H7 (cell line): Measurements from ENCODE around the gene SF3B4. TPM values are rescaled to one million over a fixed set of nuclear protein-coding genes. Genes with fewer than 3 reads are reported as not detected.
"Not testable (repeated sequence)": the region's sequence is repeated elsewhere in the genome, so short reads cannot be mapped to it uniquely, and the experiment has no call there.

Experiments used
- DNase-seq: peaks from one replicate; pipeline ENCODE4 v3.0.0; 2012
- H3K27me3 ChIP-seq: 2 replicates; pipeline ENCODE4 v1.6.0; 2011; ENCODE audit warnings: mild to moderate bottlenecking, low read length; ENCODE audit not compliant: control insufficient read depth, insufficient read depth
- H3K36me3 ChIP-seq: replicated peaks from 2 replicates; pipeline ENCODE4 v1.5.1; 2011; ENCODE audit warnings: low read length; ENCODE audit not compliant: control insufficient read depth, insufficient read depth
- H3K4me3 ChIP-seq: 2 replicates; pipeline ENCODE4 v1.5.1; 2011; ENCODE audit warnings: low read depth, mild to moderate bottlenecking, control low read depth, low read length, moderate library complexity; ENCODE audit not compliant: insufficient read depth
- total RNA-seq: library from RNA; depleted of rRNA; stranded (reverse); fragments of >200 nt; shearing (Covaris generic); gene quantifications from 2 replicates; pipeline ENCODE4 v1.2.3, GENCODE V29; 2014

The SF3B4 gene
- total RNA-seq, 1 experiment from 2014 or later = 39.7 TPM

GRCh38 chr1:149942207-149942606 is 14.6 kb upstream of the SF3B4 start:
- Histone ChIP-seq H3K4me3 (no peak overlapping the region), H3K36me3 (peaks cover 14% of the 10 kb centered on the region), H3K27me3 (no peaks in the 10 kb centered on the region)
- peak; percentile 84 for DNase-seq

- Histone ChIP-seq H3K27me3 (no peaks in the 10 kb centered on the region), H3K36me3 (peaks cover 11% of the 10 kb centered on the region), H3K4me3 (no peak overlapping the region)
- DNase-seq = no peak
Measured at GRCh38 chr1:149940427-149940826, 12.8 kb upstream of the SF3B4 start.

GRCh38 chr1:149938668-149939003 is 11.0 kb upstream of the SF3B4 start:
- DNase-seq, H3K27me3 ChIP-seq, H3K36me3 ChIP-seq: not testable (repeated sequence)
- peak overlapping the region; percentile 22 for H3K4me3 ChIP-seq

- Histone ChIP-seq H3K36me3 (no peaks in the 10 kb centered on the region), H3K27me3 (no peaks in the 10 kb centered on the region)
Measured at GRCh38 chr1:149937759-149938158, 10.2 kb upstream of the SF3B4 start.

GRCh38 chr1:149936992-149937705 is 9.5 kb upstream of the SF3B4 start:
- no peaks in the 10 kb centered on the region for H3K27me3 ChIP-seq
- no peak for DNase-seq
- no peaks in the 10 kb centered on the region for H3K36me3 ChIP-seq
- H3K4me3 ChIP-seq = peak overlapping the region; percentile 53

More at GRCh38 chr1:149937759-149938158, 10.2 kb upstream of the SF3B4 start:
- no peak overlapping the region for H3K4me3 ChIP-seq
- no peak for DNase-seq

- Histone ChIP-seq H3K27me3 (no peaks in the 10 kb centered on the region), H3K4me3 (peak within 1 kb of the TSS; percentile 53), H3K36me3 (no peaks in the 10 kb centered on the region)
- DNase-seq = no peak
Measured at GRCh38 chr1:149936170-149936991, 8.8 kb upstream of the SF3B4 start, which contains the start of gene MTMR11. TSS of gene MTMR11 (minus strand) at chr1:149936879. CDS start at chr1:149936647, 232 bp downstream.

- no peak for DNase-seq
- H3K27me3 ChIP-seq = no peaks in the 10 kb centered on the region
Measured at GRCh38 chr1:149934356-149934755, 6.8 kb upstream of the SF3B4 start.

GRCh38 chr1:149933208-149933607 is 5.6 kb upstream of the SF3B4 start:
- no peaks in the 10 kb centered on the region for H3K36me3 ChIP-seq
- H3K27me3 ChIP-seq = no peaks in the 10 kb centered on the region
- no peak overlapping the region for H3K4me3 ChIP-seq
- no peak for DNase-seq

More at GRCh38 chr1:149934356-149934755, 6.8 kb upstream of the SF3B4 start:
- no peaks in the 10 kb centered on the region for H3K36me3 ChIP-seq
- no peak overlapping the region for H3K4me3 ChIP-seq

- H3K36me3 ChIP-seq = no peaks in the 10 kb centered on the region
- no peak for DNase-seq
- H3K4me3 ChIP-seq = no peak overlapping the region
- H3K27me3 ChIP-seq = no peaks in the 10 kb centered on the region
Measured at GRCh38 chr1:149932474-149932873, 4.9 kb upstream of the SF3B4 start.

- H3K4me3 ChIP-seq = no peak overlapping the region
- no peaks in the 10 kb centered on the region for H3K27me3 ChIP-seq
- DNase-seq = no peak
Measured at GRCh38 chr1:149931212-149931790, 3.7 kb upstream of the SF3B4 start.

GRCh38 chr1:149929856-149930255 is 2.3 kb upstream of the SF3B4 start:
- no peaks in the 10 kb centered on the region for H3K27me3 ChIP-seq
- no peak for DNase-seq
- no peak overlapping the region for H3K4me3 ChIP-seq
- H3K36me3 ChIP-seq = peaks cover 16% of the 10 kb centered on the region

More at GRCh38 chr1:149931212-149931790, 3.7 kb upstream of the SF3B4 start:
- peaks cover 4% of the 10 kb centered on the region for H3K36me3 ChIP-seq

GRCh38 chr1:149928401-149928724 is 760 bp upstream of the SF3B4 start:
- peaks cover 24% of the 10 kb centered on the region for H3K36me3 ChIP-seq
- no peaks in the 10 kb centered on the region for H3K27me3 ChIP-seq
- no peak for DNase-seq
- peak overlapping the region; percentile 95 for H3K4me3 ChIP-seq

GRCh38 chr1:149927056-149927562 is 494 bp downstream of the SF3B4 start:
- Histone ChIP-seq H3K4me3 (peak overlapping the region; percentile 95), H3K36me3 (peaks cover 27% of the 10 kb centered on the region), H3K27me3 (no peaks in the 10 kb centered on the region)
- no peak for DNase-seq

- Histone ChIP-seq H3K27me3 (no peaks in the 10 kb centered on the region), H3K4me3 (no peak overlapping the region), H3K36me3 (peaks cover 27% of the 10 kb centered on the region)
- no peak for DNase-seq
Measured at GRCh38 chr1:149926296-149926695, 1.3 kb downstream of the SF3B4 start.

- no peak for DNase-seq
Measured at GRCh38 chr1:149925751-149926150, 1.9 kb downstream of the SF3B4 start.

More at GRCh38 chr1:149925751-149926150, 1.9 kb downstream of the SF3B4 start:
- no peak overlapping the region for H3K4me3 ChIP-seq
- H3K36me3 ChIP-seq = peaks cover 27% of the 10 kb centered on the region
- no peaks in the 10 kb centered on the region for H3K27me3 ChIP-seq
